Right forelimb (tissue), 1 donor: ENCODE results near the gene SDHD.

Experiments used
- DNase-seq: peaks from one replicate; pipeline ENCODE4 v3.0.0-alpha.2; 2018

SDHD gene

DNA sequence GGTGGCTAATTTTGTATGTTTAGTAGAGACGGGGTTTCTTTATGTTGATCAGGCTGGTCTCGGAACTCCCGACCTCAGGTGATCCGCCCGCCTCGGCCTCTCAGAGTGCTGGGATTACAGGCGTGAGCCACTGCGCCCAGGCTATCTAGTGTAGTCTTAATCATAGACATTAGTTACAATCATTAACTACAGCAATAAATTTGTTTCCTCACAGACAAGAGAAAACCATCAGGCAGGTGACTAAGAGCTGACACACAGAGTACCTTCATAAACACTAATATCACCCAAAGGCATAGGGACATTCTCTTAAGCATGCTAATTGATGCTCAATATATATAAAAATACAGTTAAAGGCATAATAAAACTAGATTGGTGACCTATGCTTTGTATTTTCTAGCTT is 19.4 kb downstream of the SDHD start:
- DNase-seq, result no peak

GRCh38 chr11:112113539-112114457 is 27.1 kb downstream of the SDHD start:
- DNase-seq, result no peak

GRCh38 chr11:112114460-112114859 is 27.8 kb downstream of the SDHD start:
- no peak for DNase-seq

- DNase-seq, result no peak
Observed at GRCh38 chr11:112115386-112115785, 28.7 kb downstream of the SDHD start.

- DNase-seq, result no peak
Observed at GRCh38 chr11:112118176-112118575, 31.5 kb downstream of the SDHD start.

GRCh38 chr11:112121981-112122615 is 35.4 kb downstream of the SDHD start:
- DNase-seq, result no peak

- DNase-seq, result no peak
Observed at GRCh38 chr11:112123129-112123528, 36.5 kb downstream of the SDHD start.

- no peak for DNase-seq
Observed at GRCh38 chr11:112127056-112127455, 40.4 kb downstream of the SDHD start.

- DNase-seq, result no peak
Observed at GRCh38 chr11:112128483-112129121, 41.9 kb downstream of the SDHD start.

DNA sequence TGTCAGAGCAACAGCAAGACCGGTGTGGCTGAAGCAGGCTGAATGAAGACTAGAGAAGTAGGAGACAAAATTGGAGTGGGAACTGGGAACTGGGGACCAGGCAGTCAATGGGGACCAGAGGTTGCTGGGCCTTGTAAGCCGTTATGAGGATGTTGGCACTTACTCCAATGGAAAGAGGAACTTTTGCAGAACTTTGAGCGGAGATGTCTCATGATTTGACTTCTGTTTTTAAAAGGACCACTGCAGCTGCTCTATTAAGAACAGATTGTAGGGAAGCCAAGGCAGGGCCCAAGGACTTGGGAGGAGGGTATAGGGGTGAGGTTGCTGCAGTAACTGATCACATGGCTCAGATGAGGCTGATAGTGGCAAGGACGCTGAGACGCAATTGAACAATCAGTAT is 43.0 kb downstream of the SDHD start:
- no peak for DNase-seq

DNA sequence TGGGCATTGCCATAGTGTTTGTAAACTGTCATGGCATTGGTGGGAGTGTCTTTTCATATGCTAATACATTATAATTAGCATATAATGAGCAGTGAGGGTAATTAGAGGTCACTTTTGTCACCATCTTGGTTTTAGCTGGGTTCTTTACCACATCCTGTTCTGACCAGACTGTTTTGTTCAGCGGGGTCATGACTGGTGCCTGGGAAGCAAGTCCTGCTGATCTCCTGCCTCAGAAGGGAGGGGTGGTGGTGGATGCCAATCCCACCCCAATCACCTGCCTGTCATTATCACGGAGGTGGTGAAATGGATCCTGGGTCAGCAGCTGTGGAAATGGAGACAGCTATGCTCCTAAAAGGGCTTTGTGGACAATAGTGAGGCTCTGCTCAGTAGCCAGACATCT is 46.1 kb downstream of the SDHD start:
- DNase-seq, result no peak

GRCh38 chr11:112134473-112134872 is 47.8 kb downstream of the SDHD start:
- no peak for DNase-seq

DNA sequence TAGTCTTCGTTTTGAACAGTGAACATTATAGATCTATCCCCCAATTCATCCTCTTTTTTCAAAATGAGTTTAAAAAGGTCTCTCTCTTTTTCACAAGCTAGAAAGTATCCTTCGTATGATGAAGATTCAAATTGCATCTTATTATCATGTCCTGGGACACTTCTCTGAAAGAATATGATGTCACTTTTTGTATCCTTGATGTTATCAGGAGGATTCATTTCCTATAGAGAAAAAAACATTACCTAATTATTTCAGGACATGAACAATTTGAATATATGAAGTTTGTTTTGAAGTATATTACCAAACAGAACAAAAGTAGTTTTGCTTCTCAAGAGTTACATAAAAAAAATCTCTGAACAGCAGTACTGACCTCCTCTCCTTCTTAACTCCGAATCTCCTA is 56.9 kb downstream of the SDHD start:
- no peak for DNase-seq
